ENCODE data around the gene IGFL4.

DNA sequence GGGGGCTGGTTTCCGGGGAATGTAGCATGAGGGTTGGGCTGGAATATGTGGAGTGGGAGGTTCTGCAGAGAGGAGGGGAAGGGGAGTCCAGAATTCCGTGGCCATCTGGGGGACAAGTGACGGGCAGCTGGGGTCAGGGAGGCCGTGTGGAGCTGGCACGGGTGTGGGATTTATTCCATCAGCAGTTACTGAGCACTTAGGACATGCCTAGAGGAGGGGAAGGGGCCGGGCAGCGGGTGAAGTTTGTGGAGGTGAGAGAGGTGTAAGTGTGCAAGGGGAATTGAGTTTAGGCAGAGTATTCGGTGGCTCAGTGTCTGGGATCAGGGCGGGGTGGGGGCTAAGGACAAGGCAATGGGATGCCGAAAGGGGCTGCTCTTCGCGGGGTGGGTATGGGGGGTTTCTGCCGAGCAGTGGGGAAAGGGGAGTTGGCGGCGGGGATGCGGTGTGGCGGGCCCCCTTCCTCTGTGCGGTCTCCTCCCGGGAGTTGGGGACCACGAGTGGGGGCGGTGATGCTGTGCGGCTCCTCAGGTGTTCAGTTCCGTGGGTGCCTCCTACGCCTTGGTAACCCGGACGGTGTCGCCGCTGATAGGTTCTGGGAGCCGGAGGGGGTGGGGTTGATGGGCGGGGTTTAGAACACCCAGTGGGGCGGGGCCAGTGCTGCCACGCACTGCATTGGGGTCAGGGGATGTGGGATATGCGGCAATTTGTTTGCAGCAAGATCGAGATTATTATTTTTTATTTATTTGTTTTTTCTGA, 40.1 kb downstream of the IGFL4 start:
- TF ChIP-seq, protein P1, sequence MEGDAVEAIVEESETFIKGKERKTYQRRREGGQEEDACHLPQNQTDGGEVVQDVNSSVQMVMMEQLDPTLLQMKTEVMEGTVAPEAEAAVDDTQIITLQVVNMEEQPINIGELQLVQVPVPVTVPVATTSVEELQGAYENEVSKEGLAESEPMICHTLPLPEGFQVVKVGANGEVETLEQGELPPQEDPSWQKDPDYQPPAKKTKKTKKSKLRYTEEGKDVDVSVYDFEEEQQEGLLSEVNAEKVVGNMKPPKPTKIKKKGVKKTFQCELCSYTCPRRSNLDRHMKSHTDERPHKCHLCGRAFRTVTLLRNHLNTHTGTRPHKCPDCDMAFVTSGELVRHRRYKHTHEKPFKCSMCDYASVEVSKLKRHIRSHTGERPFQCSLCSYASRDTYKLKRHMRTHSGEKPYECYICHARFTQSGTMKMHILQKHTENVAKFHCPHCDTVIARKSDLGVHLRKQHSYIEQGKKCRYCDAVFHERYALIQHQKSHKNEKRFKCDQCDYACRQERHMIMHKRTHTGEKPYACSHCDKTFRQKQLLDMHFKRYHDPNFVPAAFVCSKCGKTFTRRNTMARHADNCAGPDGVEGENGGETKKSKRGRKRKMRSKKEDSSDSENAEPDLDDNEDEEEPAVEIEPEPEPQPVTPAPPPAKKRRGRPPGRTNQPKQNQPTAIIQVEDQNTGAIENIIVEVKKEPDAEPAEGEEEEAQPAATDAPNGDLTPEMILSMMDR (IDR thresholded peaks at IDR 0.05; ENCODE audit: control extremely low read depth in 1 of 3, insufficient read depth in 1 of 3, low read depth in 1 of 3, low read length in 3 of 3): no peak
- TF ChIP-seq NANOG (IDR thresholded peaks at IDR 0.05; ENCODE audit: insufficient read depth, low read depth, low read length, poor library complexity, severe bottlenecking): no peak
- TF ChIP-seq SUZ12 (IDR thresholded peaks at IDR 0.05; ENCODE audit: low read length): no peak
- no peak for TF ChIP-seq KDM1A (IDR thresholded peaks at IDR 0.05; ENCODE audit: borderline replicate concordance, low read length)
- no peak for TF ChIP-seq EP300 (IDR thresholded peaks at IDR 0.05; ENCODE audit: borderline replicate concordance in 1 of 2, low read depth in 2 of 2, low read length in 2 of 2)
- TF ChIP-seq SP2 (IDR thresholded peaks at IDR 0.05; ENCODE audit: low read length): no peak
- no peak for TF ChIP-seq POLR2AphosphoS5 (IDR thresholded peaks at IDR 0.05; ENCODE audit: low read depth, low read length)
